WTC11 (cell line): ENCODE measurements around the gene PHC1.

Source experiments
- CREM ChIP-seq: sonication (generic); formaldehyde crosslinking; IDR thresholded peaks from 2 replicates; pipeline ENCODE4 v1.8.1; 2022; ENCODE audit warnings: mild to moderate bottlenecking, missing genetic modification reagents, moderate library complexity
- CTCF ChIP-seq: fragments of 200-600 bp; IDR thresholded peaks from 2 replicates; pipeline ENCODE4 v1.8.0; 2022; ENCODE audit warnings: antibody characterized with exemption
- E2F1 ChIP-seq: sonication (generic); formaldehyde crosslinking; IDR thresholded peaks from 2 replicates; pipeline ENCODE4 v1.8.0; 2022; ENCODE audit warnings: mild to moderate bottlenecking, missing genetic modification reagents
- ELF4 ChIP-seq: sonication (generic); formaldehyde crosslinking; IDR thresholded peaks from 2 replicates; pipeline ENCODE4 v1.8.1; 2022; ENCODE audit warnings: low read depth, mild to moderate bottlenecking, moderate library complexity, missing genetic modification reagents
- FOXJ3 ChIP-seq: sonication (generic); formaldehyde crosslinking; IDR thresholded peaks from 2 replicates; pipeline ENCODE4 v1.9.0; 2021; ENCODE audit warnings: missing genetic modification reagents, mild to moderate bottlenecking, borderline replicate concordance
- GTF2I ChIP-seq: fragments of 250-450 bp; sonication (Bioruptor Pico); conservative IDR thresholded peaks from 2 replicates; pipeline ENCODE4 v1.4.0; 2021; ENCODE audit warnings: mild to moderate bottlenecking
- HMGXB4 ChIP-seq: sonication (generic); formaldehyde crosslinking; IDR thresholded peaks from 2 replicates; pipeline ENCODE4 v1.8.1; 2023; ENCODE audit warnings: mild to moderate bottlenecking, moderate library complexity, missing genetic modification reagents
- IRF1 ChIP-seq: sonication (generic); formaldehyde crosslinking; IDR thresholded peaks from 2 replicates; pipeline ENCODE4 v1.8.0; 2023; ENCODE audit warnings: missing genetic modification reagents
- NFE2L1 ChIP-seq: sonication (generic); formaldehyde crosslinking; IDR thresholded peaks from 2 replicates; pipeline ENCODE4 v1.8.1; 2023; ENCODE audit warnings: missing genetic modification reagents
- RELA ChIP-seq: sonication (generic); formaldehyde crosslinking; IDR thresholded peaks from 2 replicates; pipeline ENCODE4 v1.8.1; 2022; ENCODE audit warnings: missing genetic modification reagents, mild to moderate bottlenecking, borderline replicate concordance
- ZNF416 ChIP-seq: fragments of 250-450 bp; sonication (Bioruptor Pico); IDR thresholded peaks from 2 replicates; pipeline ENCODE4 v1.9.0; 2021; ENCODE audit warnings: mild to moderate bottlenecking, inconsistent platforms
- TF ChIP-seq, protein P1 (sequence below): sonication (generic); formaldehyde crosslinking; IDR thresholded peaks from 2 replicates; pipeline ENCODE4 v1.8.1; 2022; ENCODE audit warnings: low read depth, missing genetic modification reagents, borderline replicate concordance
- TF ChIP-seq, protein P2 (sequence below): sonication (generic); formaldehyde crosslinking; IDR thresholded peaks from 2 replicates; pipeline ENCODE4 v1.8.1; 2022; ENCODE audit warnings: low read depth, mild to moderate bottlenecking, moderate library complexity, missing genetic modification reagents, borderline replicate concordance

DNA sequence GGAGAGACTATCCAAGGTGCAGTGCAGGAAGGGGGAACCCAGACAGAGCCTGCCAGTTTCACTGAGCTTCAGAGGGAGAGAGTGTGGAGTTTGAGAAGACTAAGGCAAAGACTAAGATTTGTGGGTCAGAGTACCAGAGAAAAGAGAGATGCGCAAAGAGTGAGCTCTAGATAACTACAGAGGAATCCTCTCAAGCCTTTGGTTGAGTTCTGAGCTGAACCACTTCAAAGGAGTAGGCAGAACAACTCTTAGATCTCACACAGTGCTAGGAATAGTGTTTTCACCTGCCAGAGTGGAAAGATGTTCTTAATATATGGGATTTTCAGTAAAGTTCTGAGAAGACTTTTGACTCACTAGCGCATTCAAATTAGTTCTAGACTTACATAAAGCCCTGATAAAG, 45.9 kb downstream of the PHC1 start:
- no peak for TF ChIP-seq ZNF416 (CRISPR knock-in tag)
- no peak for TF ChIP-seq FOXJ3 (CRISPR knock-in tag)
- no peak for TF ChIP-seq CTCF
- no peak for TF ChIP-seq HMGXB4 (CRISPR knock-in tag)
- no peak for TF ChIP-seq NFE2L1 (CRISPR knock-in tag)
- no peak for TF ChIP-seq IRF1
- TF ChIP-seq E2F1 (CRISPR knock-in tag), result no peak
- TF ChIP-seq, protein P1, sequence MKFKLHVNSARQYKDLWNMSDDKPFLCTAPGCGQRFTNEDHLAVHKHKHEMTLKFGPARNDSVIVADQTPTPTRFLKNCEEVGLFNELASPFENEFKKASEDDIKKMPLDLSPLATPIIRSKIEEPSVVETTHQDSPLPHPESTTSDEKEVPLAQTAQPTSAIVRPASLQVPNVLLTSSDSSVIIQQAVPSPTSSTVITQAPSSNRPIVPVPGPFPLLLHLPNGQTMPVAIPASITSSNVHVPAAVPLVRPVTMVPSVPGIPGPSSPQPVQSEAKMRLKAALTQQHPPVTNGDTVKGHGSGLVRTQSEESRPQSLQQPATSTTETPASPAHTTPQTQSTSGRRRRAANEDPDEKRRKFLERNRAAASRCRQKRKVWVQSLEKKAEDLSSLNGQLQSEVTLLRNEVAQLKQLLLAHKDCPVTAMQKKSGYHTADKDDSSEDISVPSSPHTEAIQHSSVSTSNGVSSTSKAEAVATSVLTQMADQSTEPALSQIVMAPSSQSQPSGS (CRISPR knock-in tag), result no peak
- TF ChIP-seq CREM (CRISPR knock-in tag), result no peak
- TF ChIP-seq, protein P2, sequence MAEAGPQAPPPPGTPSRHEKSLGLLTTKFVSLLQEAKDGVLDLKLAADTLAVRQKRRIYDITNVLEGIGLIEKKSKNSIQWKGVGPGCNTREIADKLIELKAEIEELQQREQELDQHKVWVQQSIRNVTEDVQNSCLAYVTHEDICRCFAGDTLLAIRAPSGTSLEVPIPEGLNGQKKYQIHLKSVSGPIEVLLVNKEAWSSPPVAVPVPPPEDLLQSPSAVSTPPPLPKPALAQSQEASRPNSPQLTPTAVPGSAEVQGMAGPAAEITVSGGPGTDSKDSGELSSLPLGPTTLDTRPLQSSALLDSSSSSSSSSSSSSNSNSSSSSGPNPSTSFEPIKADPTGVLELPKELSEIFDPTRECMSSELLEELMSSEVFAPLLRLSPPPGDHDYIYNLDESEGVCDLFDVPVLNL, result no peak
- no peak for TF ChIP-seq RELA (CRISPR knock-in tag)
- TF ChIP-seq ELF4 (CRISPR knock-in tag), result no peak
- no peak for TF ChIP-seq GTF2I (CRISPR knock-in tag)
